Fibroblast of skin of scalp (primary cell): ENCODE measurements around the gene CCDC27.

Experiments used
- DNase-seq: peaks from one replicate; pipeline ENCODE4 v3.0.0-alpha.2; 2013

CCDC27 gene

DNA sequence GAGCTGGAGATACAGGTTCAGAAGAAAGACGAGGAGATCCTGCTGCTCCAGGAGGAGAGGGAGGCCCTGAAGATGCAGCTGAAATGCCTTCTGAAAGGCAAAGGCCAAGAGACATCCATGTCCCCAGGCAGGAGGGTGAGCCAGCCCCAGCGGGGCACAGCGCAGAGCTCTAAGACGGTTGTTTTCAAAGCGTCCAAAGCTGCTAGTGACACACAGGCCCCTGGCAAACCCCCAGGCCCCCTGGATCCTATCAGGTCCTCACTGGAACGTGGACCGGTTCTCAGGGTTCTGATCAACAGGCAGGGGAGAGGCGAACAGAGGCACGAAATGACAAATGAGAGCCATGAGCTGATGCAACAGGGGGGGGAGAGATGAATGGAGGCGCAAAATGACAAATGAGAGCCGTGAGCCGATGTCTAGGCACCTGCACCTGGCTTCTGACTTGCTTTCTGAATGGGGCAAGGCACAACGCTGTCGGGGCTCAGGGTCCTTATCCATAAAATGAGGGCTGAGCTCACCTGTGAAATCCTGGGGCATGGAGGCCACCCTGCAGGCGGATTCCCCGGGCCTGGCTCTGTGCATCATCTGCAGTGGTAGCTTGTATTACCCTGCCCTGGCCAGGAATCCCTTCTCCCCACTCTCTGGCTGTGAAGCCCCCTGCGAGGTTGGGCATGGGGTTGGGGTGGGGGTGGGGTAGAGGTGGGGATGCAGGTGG lies 9.2 kb downstream of the CCDC27 start:
- no peak for DNase-seq

DNA sequence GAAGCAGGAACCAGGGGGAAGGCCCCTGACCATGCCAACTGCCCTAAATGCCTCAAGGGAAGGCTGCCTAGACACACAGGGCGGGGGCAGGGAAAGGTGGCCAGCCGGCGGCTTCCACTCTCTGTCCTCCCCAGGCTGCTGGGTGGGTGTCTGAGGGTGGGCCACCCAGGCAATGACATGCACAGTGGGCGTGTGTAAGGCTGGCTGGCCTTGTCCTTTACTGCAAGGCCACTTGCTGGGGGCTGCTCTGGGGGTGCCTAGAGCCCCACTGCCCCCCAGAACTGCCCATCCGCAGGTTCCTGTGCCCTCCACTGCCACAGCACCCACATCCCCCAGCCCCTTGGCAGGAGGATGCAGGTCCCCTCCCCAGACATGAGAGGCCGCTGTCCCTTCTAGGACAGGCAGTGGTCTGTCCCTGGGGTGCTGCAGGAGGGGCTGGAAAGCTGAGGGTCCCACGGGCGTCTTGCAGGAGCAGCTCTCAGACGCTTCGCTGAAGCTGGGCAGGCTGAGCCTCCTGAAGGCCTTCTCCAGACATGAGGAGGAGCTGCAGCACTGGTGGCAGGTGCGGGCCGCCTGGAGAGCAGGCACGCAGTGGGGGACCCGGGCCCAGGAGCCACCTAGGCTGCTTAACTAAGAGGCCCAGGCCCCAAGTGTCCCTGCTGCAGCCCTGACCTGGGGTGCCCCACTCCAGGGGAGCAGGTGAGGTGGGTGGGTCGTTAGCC lies 10.1 kb downstream of the CCDC27 start:
- DNase-seq = no peak

DNA sequence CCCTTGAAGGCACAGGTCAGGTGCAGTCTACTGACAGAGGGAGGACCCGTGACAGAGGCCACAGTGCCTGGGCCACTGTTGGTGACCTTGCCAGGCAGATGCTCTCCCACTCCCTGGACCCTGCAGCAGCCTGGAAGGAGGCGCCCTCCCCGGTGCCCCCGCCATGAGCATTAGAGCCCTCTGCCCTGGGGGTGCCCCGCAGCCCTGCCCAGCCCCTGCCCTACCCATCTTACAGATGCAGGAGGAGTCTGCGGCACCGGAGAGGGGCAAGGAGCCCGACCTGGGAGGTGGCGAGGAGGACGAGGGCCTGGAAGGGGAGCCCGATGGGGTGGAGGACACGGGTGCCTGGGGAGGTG lies 10.6 kb downstream of the CCDC27 start:
- no peak for DNase-seq

DNA sequence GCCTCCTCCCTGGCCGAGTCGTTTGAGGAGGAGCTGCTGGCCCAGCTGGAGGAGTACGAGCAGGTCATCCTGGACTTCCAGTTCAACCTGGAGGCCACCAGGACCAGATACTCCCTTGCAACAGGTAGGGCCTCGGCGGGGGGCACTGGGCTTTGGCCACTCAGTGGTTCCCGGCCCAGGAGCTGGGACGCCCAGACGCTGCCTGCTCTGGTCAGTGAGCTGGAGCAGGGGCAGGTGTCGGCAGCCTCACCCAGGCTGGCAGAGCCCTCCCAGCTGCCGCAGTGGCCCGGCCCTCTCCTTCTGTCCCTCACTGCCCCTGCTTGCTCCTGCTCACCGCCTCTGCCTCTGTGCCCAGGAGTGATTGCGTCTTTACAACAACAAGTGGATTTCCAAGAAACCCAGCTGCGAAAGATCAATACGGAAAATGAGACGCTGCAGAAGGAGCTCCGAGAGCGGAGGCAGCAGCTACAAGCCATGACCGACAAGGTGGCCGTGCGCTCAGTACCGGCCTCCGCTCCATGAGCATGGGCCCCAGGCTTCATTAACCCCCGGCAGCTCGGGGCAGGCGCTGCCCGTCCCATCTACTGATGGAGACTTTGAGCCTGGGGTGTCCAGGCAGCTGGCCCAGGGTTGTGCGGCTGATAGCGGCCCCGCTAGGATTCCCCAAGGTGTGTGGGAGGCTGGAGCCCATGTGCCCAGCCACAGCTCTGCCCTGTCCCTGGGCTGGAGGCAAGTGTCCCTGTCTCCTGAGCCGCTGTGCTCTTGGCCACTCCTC lies 11.3 kb downstream of the CCDC27 start:
- no peak for DNase-seq

DNA sequence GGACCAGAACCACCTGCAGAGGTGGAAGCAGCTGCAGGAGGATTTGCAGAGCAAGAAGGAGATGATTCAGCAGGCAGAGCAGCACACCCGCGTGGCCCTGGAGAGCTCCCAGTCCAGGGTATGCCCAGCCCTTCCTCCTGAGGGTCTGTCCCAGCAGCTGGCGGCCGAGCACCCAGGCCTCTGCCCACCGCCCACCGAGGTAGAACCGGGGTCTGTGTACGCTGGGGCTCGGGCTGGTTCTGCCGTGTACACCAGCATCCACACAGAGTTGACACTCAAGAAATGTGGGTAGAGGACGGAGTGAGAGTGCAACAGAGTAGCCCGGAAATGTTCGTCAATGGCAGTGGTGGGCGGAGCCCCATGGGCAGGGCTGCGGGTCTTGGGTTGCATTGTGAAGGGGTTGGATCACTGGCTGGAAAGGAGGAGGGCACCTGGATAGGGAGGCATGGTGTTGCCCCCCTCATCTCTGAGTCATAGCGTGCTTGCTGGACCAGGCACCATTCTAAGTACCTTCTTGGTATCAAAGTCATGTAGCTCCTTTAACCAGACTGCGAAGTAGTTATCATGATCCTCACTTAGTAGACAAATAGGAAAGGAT lies 15.2 kb downstream of the CCDC27 start:
- DNase-seq = no peak

DNA sequence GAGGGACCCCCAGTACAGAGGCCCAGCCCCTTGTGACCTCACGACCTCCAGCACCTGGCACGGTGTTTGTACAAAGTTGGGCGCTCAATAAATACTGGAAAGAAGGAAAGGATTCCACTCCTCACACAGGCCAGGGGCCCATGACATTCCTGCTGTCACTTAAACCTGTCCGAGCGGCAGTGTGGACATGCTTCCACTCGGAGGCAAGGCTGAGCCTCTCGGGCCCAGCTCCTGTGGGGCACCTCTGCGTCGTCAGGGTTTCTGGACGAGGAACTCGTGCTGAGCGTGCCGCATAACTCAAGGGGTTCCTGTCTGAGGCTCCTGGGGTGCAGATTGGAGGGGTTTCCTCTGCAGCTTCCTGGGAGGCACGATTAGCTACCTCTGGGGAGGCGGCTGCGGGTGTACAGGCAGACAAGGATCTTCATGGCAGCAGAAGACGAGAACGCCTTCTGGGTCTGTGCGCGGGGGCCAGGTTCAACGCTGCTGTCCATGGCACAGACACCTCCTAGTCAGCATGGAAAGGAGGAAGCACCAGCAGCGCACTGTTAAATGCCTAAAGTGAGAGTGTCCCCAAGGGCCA lies 16.7 kb downstream of the CCDC27 start:
- DNase-seq = no peak

DNA sequence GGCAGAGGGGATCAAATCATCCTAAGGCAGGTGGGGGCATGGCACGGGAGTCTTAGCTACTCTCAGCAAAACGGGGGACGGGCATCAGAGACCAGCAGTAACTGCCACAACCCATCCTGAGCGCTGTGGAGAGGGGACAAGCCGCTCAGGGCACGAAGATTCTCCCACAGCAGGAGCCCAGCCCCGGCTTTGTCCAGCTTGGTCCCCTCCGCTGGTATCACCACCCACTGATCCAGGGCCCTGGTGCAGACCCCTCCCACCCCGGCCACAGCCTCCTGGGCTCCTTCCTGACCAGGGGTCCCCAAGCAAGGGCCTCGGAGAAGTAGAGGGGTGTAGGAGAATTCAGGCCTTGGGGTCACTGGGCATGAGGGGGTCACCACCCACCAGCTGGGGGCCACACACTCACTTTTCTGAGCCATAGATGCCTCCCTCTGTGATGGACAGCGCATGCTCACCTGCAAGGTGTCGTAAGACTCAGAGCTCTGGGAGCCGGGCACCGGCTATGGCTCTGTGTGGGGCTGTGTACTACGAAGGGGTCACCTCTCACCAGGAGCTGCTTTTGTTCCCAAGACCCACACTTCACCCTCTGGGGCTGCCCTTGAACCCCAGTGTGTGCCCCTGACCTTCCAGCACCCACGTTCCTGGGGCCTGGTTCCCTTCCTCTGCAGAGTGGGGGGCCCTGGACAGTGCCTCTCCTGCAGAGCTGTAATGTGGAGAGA lies 18.0 kb downstream of the CCDC27 start:
- DNase-seq = no peak

DNA sequence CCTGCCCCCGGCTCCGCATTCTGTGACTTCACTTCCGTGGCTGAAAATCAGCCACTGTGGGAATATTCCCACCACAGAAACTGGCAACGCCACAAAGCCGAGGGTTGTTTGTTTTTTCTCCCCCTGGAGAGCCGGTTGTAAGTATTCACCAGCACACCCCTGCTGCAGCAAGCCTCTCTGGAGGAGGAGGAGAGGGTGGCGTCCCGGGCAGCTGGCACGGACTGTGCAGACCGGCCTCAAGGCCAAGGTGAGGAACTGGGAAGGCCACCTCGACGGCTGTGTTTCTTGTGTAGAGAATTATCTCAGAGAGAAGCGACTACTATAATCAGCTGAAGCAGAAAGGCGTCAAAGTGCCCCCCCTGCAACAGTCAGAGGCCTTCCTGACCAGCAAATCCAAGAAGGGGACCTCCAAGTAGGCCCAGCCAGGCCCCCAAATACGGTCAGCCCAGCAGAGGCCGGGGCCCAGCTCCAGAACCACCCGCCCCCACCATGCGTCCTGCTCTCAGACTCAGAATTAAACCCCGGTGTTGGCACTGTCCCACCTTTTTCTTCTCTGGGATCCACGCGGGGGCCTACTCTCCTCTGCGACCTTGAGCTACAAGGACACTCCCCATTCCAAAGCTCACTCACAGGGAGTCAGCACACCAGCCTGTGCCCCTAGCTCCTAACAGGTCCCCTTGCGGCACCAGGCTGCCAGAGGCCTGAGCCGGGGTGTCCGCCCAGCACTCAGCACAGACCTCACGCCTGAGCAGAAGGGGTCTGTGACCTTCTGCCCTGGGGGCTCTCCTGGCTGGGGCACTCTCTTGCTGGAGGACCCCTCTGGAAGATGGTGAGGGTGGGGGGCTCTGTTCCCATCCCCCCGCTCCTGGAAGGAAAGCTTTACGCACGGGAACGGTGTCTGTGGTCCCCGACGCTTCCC lies 19.1 kb downstream of the CCDC27 start:
- DNase-seq = no peak

DNA sequence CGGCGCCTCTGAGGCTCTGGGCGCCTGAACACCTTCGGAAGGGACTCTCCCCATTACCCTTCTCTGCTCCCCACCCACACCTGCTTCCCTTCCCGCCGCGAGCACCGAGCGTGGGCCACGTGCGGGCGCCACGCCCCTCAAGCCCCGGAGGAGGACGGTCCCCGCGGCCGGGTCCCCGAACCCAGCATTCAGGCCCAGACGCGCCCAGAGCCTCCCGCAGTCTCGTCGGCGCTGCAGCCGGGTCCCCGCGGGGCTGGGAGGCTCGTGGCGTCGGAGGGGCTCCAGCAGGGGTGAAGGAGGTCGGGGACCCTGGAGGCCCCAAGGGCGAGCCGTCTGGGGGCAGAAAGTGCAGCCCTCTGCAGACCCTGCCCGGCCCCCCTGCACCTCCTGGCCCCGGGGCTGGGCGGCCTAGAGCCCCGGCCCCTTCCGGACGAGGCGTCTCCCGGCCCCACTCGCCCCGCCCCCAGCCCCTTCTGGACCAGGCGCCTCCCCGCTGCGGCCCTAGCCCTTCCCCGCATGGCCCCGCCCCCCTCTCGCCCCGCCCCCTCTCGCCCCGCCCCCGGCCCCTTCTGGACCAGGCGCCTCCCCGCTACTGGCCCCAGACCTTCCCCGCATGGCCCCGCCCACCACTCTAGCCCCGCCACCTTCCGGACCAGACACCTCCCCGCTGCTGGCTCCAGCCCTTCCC lies 19.9 kb downstream of the CCDC27 start:
- peak; percentile 81 for DNase-seq

DNA sequence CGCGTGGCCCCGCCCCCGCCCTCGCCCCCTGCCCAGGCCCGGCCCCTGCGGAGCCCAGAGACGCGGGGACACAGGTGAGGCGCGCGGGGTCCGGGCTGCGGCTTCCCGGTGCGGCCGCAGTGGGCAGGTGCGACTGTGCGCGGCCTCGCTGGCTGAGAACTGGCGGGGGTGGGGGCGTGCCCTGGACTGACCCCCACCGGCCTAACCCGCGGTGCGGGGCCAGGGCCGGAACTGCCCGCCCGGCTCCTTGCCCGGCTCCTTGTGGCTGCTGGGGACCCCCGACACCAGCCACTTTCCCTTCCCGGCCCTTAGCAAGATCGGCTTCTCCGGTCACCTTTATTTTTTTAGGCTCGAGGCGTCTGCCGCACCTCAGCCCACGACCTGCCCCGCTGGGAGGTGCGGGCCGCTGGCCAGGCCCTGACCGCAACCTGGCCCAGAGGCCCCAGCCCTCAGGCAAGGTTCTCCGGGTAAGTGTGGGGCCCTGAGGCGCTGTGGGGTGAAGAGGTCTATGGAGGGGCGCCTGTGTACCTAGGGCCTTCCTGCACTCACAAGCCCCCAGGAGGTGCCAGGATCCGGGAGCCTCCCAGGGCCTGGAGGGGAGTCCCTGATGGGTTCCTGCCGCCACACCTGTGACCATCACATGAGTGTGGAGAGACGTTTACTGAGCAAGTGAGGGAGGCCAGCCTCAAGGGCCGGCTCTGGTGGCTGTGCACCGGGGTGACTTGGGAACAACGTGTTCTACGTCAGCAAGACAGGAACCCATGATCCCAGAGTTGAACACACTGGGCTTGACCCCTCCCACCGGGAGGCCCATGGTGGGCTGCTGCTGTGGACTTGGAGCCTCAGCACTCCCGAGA lies 20.7 kb downstream of the CCDC27 start, which contains the start of gene SMIM1:
SMIM1 (plus strand) TSS at position 35 of the 857 bp plus-strand sequence. CDS start 2,625 bp downstream, outside the sequence.
- DNase-seq = no peak

DNA sequence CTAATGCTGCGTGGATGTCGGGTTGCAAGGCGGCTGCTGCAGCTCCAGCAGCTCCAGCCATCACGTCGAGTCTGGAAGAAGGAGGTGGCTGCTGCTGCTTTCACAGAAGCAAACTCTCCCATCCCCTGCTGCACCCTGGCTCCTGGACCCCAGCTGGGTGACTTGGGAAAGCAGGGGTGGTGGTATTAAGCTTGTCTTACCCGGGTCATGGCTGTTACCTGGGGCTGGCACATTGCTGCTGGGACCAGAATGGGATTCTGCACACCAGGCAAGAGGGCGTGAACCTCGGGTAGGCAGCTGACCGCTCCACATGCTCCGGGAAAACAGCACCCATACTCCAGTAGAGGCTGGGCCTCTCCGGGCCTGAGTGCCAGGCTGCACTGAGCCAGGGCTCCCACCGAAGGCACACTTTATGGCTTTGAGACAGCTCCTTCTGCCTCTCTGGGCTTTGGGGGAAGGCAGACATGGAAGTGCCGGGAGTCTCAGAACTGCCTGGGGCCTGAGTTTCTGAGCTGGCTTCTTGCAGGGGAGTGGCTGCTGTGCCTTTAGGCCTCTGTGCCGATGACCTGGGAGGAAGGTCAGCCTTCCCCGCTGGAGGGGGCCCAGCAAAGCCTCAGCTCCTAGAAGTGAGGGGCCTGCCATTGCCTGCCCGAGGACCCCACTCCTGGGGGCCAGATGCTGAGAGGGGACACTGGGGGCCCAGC lies 21.5 kb downstream of the CCDC27 start:
- no peak for DNase-seq

DNA sequence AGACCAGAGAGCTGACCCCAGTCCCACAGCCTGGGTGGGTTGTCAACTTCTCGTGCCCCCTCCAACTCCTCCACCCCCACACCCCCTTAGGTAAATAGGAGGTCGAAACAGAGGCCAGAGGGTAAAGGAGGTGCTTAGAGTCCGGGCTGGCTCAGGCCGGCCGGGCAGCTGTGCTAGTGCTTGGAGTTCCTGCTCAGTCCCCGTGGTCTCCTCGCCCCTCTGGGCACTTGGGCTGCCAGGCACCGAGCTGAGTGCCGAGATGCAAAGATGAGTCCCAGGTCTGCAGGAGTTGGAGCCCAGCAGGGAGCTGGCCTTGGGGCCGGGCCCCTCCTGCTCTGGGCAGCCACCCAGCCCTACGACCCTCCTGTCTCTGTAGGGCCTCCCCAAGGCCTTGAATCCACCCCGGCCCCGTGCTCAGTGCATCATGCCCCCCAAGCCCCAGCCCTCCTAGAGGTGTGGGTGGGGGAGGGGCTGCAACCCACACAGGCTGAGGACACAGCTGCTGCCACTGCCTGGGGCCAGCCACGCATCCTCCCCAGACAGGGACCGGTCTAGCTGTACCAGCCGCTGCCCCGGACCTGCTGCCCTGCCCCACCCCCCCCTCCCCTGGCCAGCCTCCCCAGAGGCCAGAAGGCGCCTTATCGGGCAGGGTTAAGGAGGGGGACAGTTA lies 22.2 kb downstream of the CCDC27 start:
- no peak for DNase-seq

DNA sequence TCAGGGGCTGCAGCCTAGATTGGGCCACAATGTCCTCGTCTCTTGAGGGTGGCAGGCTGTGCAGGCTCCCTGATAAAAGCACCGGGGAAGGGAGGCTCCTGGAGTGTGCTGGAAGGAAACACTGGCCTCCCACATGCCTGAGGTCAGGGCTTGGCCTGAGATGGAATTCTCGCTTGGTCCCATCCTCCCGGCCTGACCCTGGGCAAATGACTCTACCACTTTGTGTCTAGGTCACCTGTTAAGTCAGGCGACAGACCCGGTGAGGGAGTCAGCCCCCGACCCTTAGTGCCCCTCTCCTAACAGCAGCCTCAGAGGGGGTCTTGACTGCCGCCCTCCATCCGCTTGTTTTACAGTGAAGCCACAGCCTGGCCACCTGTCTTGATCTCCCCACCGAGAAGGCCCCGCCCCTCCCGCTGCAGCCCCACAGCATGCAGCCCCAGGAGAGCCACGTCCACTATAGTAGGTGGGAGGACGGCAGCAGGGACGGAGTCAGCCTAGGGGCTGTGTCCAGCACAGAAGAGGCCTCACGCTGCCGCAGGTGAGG lies 22.8 kb downstream of the CCDC27 start:
- no peak for DNase-seq

DNA sequence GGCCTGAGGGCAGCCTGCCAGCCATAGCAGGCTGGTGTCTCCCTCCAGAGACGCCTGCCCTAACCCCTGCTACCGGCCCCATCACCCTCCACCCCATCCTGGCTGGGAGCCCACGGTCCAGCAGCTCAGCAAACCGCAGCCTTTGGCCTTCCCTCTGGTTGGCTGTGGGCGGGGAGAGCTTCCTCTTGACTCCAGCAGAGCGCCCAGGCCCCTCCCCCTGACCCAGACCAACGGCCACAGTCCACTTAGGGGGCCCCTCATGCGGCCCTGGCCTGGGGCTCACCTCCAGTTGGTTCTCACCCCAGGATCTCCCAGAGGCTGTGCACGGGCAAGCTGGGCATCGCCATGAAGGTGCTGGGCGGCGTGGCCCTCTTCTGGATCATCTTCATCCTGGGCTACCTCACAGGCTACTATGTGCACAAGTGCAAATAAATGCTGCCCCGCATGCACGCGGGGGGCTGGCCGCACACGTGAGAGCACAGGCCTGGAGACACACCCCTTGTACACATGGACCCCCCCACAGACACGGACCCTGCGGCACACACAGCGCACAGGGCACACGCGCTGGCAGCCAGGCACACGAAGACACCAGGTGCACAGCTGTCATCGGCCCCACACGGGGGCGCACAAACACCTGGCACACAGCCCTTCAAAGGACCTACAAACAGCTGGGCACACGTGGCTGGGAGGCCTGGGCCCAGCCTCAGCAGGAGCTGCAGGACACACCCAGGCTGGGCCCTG lies 23.4 kb downstream of the CCDC27 start:
- DNase-seq = peak; percentile 42

DNA sequence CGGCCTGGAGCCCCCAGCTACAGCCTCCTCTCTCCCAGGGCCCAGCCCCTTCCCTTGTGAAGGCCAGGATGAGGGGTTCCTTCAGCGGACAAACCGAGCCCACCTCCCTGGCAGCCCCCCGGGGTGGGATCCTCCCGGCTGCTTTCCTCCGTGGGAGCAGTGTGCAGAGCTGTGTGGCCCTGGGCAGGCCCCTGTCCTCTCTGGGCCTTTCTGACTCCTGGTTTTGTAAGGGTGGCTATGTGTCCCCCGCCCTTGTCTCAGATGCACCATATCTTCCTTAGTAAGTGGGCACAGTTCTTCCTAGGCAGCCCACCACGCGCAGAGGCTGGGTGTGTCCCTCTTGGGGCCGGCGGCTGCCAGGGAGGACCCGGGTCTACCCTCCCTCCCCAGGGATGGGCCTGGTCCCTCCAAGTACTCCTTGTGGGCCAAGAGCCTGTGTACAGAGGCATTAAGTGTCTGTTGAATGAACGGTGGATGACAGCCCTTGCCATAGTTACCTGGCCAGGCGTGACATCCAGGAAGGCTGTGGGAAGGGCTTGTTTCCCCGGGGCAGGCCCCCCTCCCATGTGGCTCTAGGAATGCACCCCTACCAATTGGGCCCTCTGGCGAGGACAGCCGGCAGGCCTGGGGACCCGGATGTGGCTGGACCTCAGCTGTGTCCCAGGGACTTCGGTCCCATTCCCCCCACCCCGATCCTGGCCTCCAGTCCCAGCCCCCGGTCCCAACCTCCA lies 24.1 kb downstream of the CCDC27 start:
- no peak for DNase-seq

DNA sequence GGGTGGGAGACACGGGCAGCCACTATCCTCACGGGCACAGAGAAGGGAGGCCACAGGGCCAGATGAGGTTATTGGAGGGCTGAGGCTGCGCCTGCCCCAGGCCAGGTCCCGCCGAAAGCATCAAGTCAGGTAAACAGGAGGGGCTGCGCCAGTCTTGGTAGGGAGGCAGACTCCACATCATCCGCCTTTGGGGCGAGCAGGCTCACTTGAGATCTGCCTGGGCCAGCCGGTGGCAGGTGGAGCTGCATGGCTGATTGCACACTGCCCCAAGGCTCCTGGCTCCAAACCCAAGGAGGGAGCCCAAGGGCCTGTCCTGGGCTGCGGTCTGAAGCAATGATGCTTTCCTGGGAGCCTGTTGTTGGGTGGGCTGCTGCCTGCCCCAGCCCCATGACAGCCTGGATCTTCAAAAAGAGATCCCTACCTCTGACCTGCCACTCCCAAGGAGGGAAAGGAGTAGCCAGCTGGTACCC lies 24.9 kb downstream of the CCDC27 start:
- no peak for DNase-seq
